IPS-18a (cell line): ENCODE results near the gene IREB2.
"Not testable (repeated sequence)": the region's sequence is repeated elsewhere in the genome, so short reads cannot be mapped to it uniquely, and the experiment has no call there.

ENCODE experiments used
- H3K27ac ChIP-seq: one replicate; pipeline ENCODE4 v1.5.1; 2013; ENCODE audit warnings: low read length
- H3K27me3 ChIP-seq: one replicate; pipeline ENCODE4 v1.6.1; 2013; ENCODE audit warnings: mild to moderate bottlenecking, low read length; ENCODE audit not compliant: control insufficient read depth, insufficient read depth
- H3K36me3 ChIP-seq: one replicate; pipeline ENCODE4 v1.6.1; 2013; ENCODE audit warnings: low read depth, low read length; ENCODE audit not compliant: control insufficient read depth
- H3K4me1 ChIP-seq: one replicate; pipeline ENCODE4 v1.6.1; 2013; ENCODE audit warnings: low read depth, low read length; ENCODE audit not compliant: control insufficient read depth
- H3K4me3 ChIP-seq: one replicate; pipeline ENCODE4 v1.5.1; 2013; ENCODE audit warnings: low read length
- H3K9ac ChIP-seq: one replicate; pipeline ENCODE4 v1.6.1; 2013; ENCODE audit warnings: mild to moderate bottlenecking, low read length, moderate library complexity
- H3K9me3 ChIP-seq: one replicate; pipeline ENCODE4 v1.6.1; 2013; ENCODE audit warnings: low read depth, low read length; ENCODE audit not compliant: control insufficient read depth

IREB2 gene

GRCh38 chr15:78421238-78421965 is 16.6 kb upstream of the IREB2 start:
- Histone ChIP-seq H3K36me3 (no peaks in the 10 kb centered on the region), H3K27me3 (no peaks in the 10 kb centered on the region), H3K27ac (no peak overlapping the region), H3K4me3 (no peak overlapping the region), H3K9ac (no peak overlapping the region), H3K9me3 (no peaks in the 10 kb centered on the region), H3K4me1 (no peaks in the 10 kb centered on the region)

- no peak overlapping the region for H3K27ac ChIP-seq
Measured at GRCh38 chr15:78422571-78423340, 15.3 kb upstream of the IREB2 start.

GRCh38 chr15:78424673-78425072 is 13.3 kb upstream of the IREB2 start:
- Histone ChIP-seq H3K36me3 (no peaks in the 10 kb centered on the region), H3K4me3 (no peak overlapping the region), H3K4me1 (no peaks in the 10 kb centered on the region), H3K27ac (no peak overlapping the region), H3K9ac (no peak overlapping the region), H3K9me3 (no peaks in the 10 kb centered on the region), H3K27me3 (no peaks in the 10 kb centered on the region)

More at GRCh38 chr15:78422571-78423340, 15.3 kb upstream of the IREB2 start:
- Histone ChIP-seq H3K4me1 (no peaks in the 10 kb centered on the region), H3K9me3 (no peaks in the 10 kb centered on the region), H3K9ac (no peak overlapping the region), H3K27me3 (no peaks in the 10 kb centered on the region), H3K36me3 (no peaks in the 10 kb centered on the region), H3K4me3 (no peak overlapping the region)

- Histone ChIP-seq H3K27me3 (no peaks in the 10 kb centered on the region), H3K9ac (no peak overlapping the region), H3K4me1 (no peaks in the 10 kb centered on the region), H3K9me3 (no peaks in the 10 kb centered on the region), H3K36me3 (no peaks in the 10 kb centered on the region), H3K4me3 (no peak overlapping the region), H3K27ac (no peak overlapping the region)
Measured at GRCh38 chr15:78425643-78426042, 12.4 kb upstream of the IREB2 start.

GRCh38 chr15:78426300-78426699 is 11.7 kb upstream of the IREB2 start:
- H3K36me3 ChIP-seq = no peaks in the 10 kb centered on the region
- H3K27me3 ChIP-seq = peaks cover 3% of the 10 kb centered on the region
- no peaks in the 10 kb centered on the region for H3K9me3 ChIP-seq
- no peaks in the 10 kb centered on the region for H3K4me1 ChIP-seq
- no peak overlapping the region for H3K9ac ChIP-seq
- H3K27ac ChIP-seq = no peak overlapping the region
- H3K4me3 ChIP-seq = no peak overlapping the region

- H3K27me3 ChIP-seq = peaks cover 5% of the 10 kb centered on the region
- no peak overlapping the region for H3K9ac ChIP-seq
- H3K9me3 ChIP-seq = no peaks in the 10 kb centered on the region
- H3K4me3 ChIP-seq = no peak overlapping the region
- H3K27ac ChIP-seq = no peak overlapping the region
- H3K4me1 ChIP-seq = no peaks in the 10 kb centered on the region
- no peaks in the 10 kb centered on the region for H3K36me3 ChIP-seq
Measured at GRCh38 chr15:78427953-78428352, 10.1 kb upstream of the IREB2 start.

- H3K36me3 ChIP-seq = no peaks in the 10 kb centered on the region
- no peak overlapping the region for H3K27ac ChIP-seq
- no peak overlapping the region for H3K9ac ChIP-seq
- H3K27me3 ChIP-seq = peaks cover 5% of the 10 kb centered on the region
- H3K9me3 ChIP-seq = no peaks in the 10 kb centered on the region
- no peak overlapping the region for H3K4me3 ChIP-seq
- H3K4me1 ChIP-seq = no peaks in the 10 kb centered on the region
Measured at GRCh38 chr15:78429477-78429876, 8.5 kb upstream of the IREB2 start.

- H3K9ac ChIP-seq = no peak overlapping the region
- no peaks in the 10 kb centered on the region for H3K9me3 ChIP-seq
- H3K4me3 ChIP-seq = no peak overlapping the region
- H3K36me3 ChIP-seq = no peaks in the 10 kb centered on the region
- H3K27me3 ChIP-seq = peaks cover 5% of the 10 kb centered on the region
- H3K4me1 ChIP-seq = no peaks in the 10 kb centered on the region
- H3K27ac ChIP-seq = no peak overlapping the region
Measured at GRCh38 chr15:78431955-78432354, 6.1 kb upstream of the IREB2 start.

GRCh38 chr15:78432664-78433063 is 5.4 kb upstream of the IREB2 start:
- Histone ChIP-seq H3K9ac (no peak overlapping the region), H3K36me3 (no peaks in the 10 kb centered on the region), H3K4me3 (no peak overlapping the region)

GRCh38 chr15:78434134-78434533 is 3.9 kb upstream of the IREB2 start:
- H3K27ac ChIP-seq = no peak overlapping the region
- peaks cover 5% of the 10 kb centered on the region for H3K27me3 ChIP-seq
- no peaks in the 10 kb centered on the region for H3K4me1 ChIP-seq
- H3K9ac ChIP-seq = no peak overlapping the region
- no peaks in the 10 kb centered on the region for H3K9me3 ChIP-seq
- H3K4me3 ChIP-seq = no peak overlapping the region
- no peaks in the 10 kb centered on the region for H3K36me3 ChIP-seq

More at GRCh38 chr15:78432664-78433063, 5.4 kb upstream of the IREB2 start:
- no peak overlapping the region for H3K27ac ChIP-seq
- no peaks in the 10 kb centered on the region for H3K9me3 ChIP-seq
- no peaks in the 10 kb centered on the region for H3K4me1 ChIP-seq
- H3K27me3 ChIP-seq = peaks cover 5% of the 10 kb centered on the region

GRCh38 chr15:78434711-78435110 is 3.3 kb upstream of the IREB2 start:
- not testable (repeated sequence) for H3K36me3 ChIP-seq, H3K4me1 ChIP-seq, H3K27ac ChIP-seq, H3K9me3 ChIP-seq, H3K9ac ChIP-seq, H3K27me3 ChIP-seq, H3K4me3 ChIP-seq
